Right lobe of liver (tissue), 4 donors: ENCODE data around the gene YIPF5.

Experiments used
- CTCF ChIP-seq, 4 donors: fragments of 200-600 bp in 3 of 4; fragments of 450-650 bp in 1 of 4; IDR thresholded peaks; one replicate each; pipeline versions ENCODE4 v1.5.1 to v1.8.0; 2016 to 2022; ENCODE audit warnings: antibody characterized with exemption in 4 of 4, mild to moderate bottlenecking in 2 of 4
- POLR2A ChIP-seq: fragments of 450-650 bp; IDR thresholded peaks from one replicate; pipeline ENCODE4 v1.6.1; 2017; ENCODE audit warnings: antibody characterized with exemption, mild to moderate bottlenecking
- donor health status: DM: no; HTN: no; CAD: no.
- donor health status: DM: no; HTN: no; CAD: no.
- donor health status: DM: no; HTN: yes; CAD: no.

- TF ChIP-seq POLR2A: no peak
- no peak for TF ChIP-seq CTCF (IDR thresholded peaks at IDR 0.05)
These were observed 27.7 kb downstream of the YIPF5 start for GRCh38 chr5:144142824-144143162.
